ENCODE measurements around the gene FAM107B.

- TF ChIP-seq CTCF (conservative IDR thresholded peaks at IDR 0.05; ENCODE audit: low read depth in 2 of 2) (peak; percentile 38 to 62), EZH2 (IDR thresholded peaks at IDR 0.05; ENCODE audit: low read depth, unreplicated experiment) (no peak), CREB1 (CRISPR knock-in tag; IDR thresholded peaks at IDR 0.05; ENCODE audit: low read depth) (no peak), POLR2AphosphoS5 (IDR thresholded peaks at IDR 0.05; ENCODE audit: low read depth) (no peak), EZH2phosphoT487 (IDR thresholded peaks at IDR 0.05; ENCODE audit: unreplicated experiment) (no peak), ZNF462 (CRISPR knock-in tag; IDR thresholded peaks at IDR 0.05) (no peak), REST (IDR thresholded peaks at IDR 0.05; ENCODE audit: unreplicated experiment) (no peak), JUNB (IDR thresholded peaks at IDR 0.05; ENCODE audit: unreplicated experiment) (no peak), ZNF114 (CRISPR knock-in tag; IDR thresholded peaks at IDR 0.05) (no peak)
Measured at GRCh38 chr10:14547816-14548215, 226.9 kb downstream of the FAM107B start.

All from GM23338 (cell line).